ENCODE data around the gene NCAN.

DNA sequence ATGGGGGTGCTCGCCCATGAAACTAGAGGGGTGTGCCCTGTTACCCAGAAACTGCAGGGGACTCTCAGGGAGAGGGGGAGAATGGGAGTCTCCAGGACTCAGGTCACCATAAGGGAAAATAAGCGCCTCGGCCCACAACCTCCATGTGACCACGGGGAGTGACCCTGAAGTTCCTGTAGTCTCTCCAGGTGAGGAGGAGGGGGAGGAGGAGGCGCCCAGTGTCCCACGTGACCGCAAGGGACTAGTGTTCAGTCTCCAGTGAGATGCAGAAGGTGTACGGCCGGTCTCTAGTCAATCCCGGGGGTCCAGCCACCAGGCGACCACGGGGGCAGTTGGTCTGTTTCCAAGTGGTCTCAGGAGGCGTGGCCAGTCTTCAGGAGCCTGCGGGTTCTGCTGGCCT lies 45.4 kb downstream of the NCAN start:
- TF ChIP-seq POLR2AphosphoS5 (IDR thresholded peaks at IDR 0.05; ENCODE audit: low read depth, low read length): no peak
- TF ChIP-seq, protein P1, sequence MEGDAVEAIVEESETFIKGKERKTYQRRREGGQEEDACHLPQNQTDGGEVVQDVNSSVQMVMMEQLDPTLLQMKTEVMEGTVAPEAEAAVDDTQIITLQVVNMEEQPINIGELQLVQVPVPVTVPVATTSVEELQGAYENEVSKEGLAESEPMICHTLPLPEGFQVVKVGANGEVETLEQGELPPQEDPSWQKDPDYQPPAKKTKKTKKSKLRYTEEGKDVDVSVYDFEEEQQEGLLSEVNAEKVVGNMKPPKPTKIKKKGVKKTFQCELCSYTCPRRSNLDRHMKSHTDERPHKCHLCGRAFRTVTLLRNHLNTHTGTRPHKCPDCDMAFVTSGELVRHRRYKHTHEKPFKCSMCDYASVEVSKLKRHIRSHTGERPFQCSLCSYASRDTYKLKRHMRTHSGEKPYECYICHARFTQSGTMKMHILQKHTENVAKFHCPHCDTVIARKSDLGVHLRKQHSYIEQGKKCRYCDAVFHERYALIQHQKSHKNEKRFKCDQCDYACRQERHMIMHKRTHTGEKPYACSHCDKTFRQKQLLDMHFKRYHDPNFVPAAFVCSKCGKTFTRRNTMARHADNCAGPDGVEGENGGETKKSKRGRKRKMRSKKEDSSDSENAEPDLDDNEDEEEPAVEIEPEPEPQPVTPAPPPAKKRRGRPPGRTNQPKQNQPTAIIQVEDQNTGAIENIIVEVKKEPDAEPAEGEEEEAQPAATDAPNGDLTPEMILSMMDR (IDR thresholded peaks at IDR 0.05): no peak
